HG03175 (cell line): Measurements from ENCODE around the gene MEIOB.
"Not testable (repeated sequence)": the region's sequence is repeated elsewhere in the genome, so short reads cannot be mapped to it uniquely, and the experiment has no call there.

ENCODE experiments used
- ATAC-seq: cut with Tn5 transposase; IDR thresholded peaks from one replicate; pipeline ENCODE4 v1.9.1; 2021; ENCODE audit warnings: mild to moderate bottlenecking, moderate library complexity; ENCODE audit not compliant: unreplicated experiment

MEIOB gene

GRCh38 chr16:1878256-1878655 is 6.3 kb upstream of the MEIOB start:
- ATAC-seq, result no peak

- no peak for ATAC-seq
These were observed 5.8 kb upstream of the MEIOB start for GRCh38 chr16:1877804-1878203.

DNA sequence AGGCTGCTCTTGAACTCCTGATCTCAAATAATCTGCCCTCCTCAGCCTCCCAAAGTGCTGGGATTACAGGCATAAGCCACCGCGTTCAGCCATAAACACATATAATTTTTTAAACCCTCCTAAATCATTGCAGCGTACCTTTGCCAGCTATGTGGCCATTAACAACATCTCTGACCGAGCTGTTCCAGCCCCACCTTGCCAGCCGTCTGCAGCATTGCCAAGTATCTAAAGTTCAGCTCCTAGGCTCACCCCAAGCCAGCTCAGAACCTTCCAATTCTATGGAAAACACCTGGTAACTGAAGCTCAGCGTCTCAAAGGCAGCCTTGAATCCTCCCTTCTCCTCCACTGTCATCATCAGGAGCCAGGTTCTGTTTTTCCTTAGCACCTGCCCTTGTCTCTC is 5.1 kb upstream of the MEIOB start:
- ATAC-seq, result no peak

- no peak for ATAC-seq
These were observed 4.5 kb upstream of the MEIOB start for GRCh38 chr16:1876468-1876867.

- ATAC-seq, result not testable (repeated sequence)
These were observed 4.1 kb upstream of the MEIOB start for GRCh38 chr16:1876066-1876465.

DNA sequence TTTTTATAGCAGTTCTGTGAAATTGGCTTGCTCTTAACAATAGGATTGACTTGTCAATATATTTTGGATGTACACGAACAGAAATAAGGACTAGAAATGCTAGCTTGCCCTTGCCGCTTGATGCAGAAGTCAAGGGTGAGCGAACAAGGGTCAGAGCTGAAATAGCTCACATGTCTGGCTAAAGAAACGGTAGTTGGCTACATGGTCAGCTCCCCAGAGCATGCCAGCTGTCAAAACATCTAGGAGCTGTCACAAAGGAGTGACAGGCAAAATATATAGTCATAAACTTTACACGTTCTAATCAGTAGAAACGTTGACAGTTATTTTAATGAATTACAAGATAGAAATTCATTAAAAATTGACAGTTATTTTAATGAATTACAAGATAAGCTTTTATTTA is 2.9 kb upstream of the MEIOB start:
- ATAC-seq, result no peak

DNA sequence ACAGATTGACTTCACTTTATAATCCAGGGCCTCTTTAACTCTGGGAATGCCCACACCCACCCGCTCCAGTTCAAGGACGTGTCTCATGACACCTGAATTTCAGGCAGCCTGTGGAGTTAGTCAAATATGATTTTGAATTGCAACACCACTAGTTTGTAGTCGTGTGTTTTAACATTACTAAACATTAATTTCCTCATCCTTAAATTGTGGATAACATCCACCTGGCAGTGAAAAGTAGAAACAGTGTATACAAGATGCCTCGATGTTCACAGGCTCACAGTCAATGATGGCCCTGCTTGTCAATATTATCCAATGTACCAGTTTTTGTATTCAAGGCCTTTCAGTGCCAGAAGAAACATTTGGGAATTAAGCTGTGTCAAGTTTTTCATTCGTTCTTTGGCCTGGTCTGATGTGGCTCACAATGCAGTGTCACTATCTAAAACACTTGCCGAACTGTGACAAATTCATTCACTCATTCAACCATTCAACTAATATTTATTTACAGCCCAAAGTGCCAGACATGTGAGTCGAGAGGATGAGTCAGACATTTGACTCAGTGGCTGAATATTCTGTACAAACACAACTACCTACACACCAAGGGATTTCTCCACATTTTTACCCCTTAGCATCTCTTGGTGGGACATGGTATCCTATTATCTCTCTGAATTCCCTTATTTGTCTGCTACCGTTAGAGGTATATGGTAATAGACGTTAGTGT is 1.4 kb downstream of the MEIOB start:
- ATAC-seq, result no peak

DNA sequence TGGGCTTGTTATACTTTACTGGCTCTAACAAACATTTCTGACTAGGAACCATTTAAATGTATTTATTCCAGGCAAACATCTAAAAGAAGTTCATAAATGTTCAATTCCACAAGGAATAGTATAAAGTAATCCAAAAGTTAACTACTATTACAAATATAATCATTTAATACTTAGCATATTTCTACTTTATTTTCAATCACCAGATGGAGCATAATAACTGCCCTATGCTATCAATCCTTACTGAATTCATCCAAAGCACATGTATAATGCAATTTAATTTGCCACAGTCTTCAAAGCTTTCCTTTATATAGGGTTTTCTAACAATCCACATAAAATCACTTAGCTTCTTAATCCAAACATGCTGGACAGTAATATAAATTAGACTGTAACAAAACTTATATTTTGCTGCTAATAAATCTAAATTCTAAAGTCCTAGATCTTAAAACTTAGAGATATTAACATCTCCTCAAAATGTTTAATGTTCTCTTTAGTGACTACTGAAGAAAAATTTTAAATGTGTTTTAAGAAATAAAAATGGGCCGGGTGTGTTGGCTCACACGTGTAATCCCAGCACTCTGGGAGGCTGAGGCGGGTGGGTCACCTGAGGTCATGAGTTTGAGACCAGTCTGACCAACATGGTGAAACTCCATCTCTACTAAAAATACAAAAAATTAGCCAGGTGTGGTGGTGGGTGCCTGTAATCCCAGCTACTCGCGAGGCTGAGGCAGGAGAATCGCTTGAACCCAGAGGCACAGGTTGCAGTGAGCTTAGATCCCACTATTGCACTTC is 5.9 kb downstream of the MEIOB start:
- no peak for ATAC-seq

DNA sequence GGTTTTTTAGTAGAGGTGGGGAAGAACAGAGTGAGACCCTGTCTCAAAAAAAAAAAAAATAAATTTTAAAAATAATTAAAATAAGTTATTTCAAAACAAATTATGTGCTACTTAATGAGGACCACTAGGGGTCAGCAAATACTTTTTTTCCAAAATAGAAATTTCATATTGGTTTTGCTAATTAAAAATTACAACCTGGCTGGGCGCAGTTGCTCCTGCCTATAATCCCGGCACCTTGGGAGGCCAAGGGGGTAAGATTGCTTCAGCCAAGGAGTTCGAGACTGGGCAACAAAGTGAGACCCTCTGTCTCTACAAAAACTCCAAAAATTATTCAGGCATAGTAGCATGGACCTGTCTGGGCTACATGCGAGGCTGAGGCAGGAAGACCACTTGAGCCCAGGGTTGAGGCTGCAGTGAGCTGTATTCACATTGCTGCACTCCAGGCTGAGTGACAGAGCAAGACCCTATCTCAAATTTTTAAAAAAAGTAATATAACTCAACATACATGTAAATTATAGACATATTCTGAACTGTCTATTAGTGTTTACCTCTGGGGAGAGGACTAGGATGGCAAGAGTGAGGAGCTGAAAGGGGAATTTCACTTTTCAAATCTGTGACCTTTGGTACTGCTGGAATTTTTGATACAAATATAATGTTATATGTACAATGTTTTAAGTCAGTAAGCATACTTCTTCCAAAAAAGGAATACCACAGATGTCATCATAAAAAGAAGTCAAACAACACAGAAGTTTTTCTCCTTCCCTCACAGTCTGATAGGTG is 8.1 kb downstream of the MEIOB start:
- ATAC-seq, result no peak

DNA sequence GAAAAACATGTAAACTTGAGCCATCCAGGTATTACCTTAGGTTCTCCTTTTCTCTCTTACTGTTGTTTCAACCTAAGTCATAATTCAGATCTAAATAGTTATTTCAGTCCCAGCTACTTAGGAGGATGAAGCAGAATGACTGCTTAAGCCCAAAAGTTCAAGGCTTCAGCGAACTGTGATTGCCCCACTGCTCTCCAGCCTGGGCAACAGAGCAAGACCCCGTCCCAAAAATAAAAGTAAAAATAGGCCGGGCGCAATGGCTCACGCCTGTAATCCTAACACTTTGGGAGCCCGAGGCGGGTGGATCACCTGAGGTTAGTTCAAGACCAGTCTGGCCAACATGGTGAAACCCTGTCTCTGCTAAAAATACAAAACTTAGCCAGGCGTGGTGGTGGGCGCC is 9.6 kb downstream of the MEIOB start:
- ATAC-seq, result no peak

- no peak for ATAC-seq
These were observed 10.2 kb downstream of the MEIOB start for GRCh38 chr16:1861730-1862129.

DNA sequence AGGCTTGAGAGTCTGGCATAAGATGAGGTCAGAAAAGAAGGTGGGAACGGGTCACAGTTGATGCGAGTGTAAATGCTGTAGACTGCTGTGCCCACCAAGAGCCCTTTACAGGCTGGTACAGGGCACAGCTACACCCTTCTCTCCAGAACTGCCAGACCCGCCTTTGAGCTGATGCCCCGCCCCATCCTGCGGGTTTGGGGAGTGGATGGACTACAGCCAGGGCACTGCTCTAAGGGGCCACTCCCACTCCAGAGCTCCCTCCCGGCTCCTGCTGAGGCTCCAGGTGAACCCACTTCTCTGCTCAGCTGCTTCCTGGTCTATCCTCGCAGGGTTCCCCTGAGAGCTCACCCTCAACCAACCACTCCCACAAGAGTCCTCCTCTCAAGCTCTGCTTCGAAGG is 12.3 kb downstream of the MEIOB start:
- ATAC-seq, result no peak

DNA sequence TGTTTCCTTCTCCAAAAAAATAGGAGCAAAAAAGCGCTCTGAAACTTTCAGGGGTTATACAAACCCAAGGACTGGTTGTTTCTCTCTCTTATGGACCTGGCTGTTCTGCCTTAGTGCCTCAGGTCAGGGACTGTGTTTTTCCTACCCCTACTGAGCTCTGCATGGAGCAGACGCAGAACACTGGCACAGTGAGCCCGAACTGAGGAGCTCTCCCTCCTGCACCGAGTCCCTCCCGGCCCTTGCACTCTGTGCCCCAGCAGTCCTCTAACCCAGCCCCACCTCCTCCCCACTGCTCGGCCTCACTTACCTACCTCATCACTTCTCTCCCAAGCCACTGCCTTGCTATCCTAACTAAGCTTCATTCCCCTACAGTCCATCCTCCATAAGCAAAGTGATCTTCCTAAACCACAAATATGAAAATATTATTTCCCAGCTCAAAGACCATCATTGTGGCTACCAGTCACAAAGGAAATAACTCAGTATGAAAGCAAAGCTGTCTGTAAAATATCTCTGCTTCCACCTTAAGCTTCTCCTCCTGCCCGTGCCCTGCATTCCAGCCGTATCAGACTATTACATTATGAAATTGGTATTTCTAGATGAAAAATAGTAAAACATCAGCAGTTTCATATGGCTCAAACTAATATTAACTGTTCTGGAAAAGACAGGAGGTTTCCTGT is 13.6 kb downstream of the MEIOB start:
- ATAC-seq, result no peak

DNA sequence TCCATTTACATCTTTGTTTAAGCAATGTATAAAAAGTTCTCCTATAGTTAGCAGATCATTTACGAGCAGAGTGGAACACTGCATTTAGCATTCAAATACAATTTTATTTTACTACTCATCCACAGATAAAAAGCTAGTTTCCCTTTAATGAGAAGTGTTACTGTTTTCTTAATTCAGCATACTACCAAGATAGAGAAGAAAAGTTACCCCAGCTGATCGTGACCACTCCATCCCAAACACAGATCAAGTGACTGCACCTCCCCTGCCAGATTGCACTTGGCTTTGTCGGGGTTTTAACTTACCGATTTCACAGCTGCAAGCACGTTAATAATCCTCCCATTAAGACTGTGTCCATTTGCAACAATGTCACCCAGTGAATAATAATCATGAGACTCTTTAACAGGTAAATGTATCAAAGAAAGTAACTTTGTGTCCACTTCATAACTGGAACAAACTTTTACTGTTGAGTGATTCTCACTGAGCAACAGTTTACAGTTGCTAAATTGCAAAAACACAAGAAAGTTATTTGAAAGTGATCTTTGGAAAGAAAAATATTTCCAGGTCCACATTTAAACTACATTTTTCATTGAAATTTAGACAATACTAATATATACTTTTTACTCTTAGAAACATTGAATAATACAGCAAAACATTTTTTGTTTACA is 14.4 kb downstream of the MEIOB start:
- ATAC-seq, result no peak

DNA sequence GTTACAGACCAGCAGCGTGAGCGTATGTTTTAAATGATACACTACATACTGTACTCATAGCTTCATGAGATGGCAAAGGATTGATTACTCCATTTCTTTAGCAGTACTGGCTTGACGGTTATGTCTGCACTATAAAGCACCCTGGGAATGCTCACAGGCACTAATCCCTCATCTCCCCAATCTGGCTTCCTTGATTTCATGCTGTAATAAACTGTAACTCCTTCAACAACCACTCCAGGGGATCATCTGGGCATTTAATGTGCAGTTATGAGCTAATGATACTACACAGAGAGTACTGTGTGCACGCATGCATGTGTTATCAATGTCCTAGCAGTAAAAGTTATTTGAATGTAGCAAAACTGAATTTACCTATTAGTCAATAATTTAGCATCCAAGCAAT is 20.2 kb downstream of the MEIOB start:
- no peak for ATAC-seq

DNA sequence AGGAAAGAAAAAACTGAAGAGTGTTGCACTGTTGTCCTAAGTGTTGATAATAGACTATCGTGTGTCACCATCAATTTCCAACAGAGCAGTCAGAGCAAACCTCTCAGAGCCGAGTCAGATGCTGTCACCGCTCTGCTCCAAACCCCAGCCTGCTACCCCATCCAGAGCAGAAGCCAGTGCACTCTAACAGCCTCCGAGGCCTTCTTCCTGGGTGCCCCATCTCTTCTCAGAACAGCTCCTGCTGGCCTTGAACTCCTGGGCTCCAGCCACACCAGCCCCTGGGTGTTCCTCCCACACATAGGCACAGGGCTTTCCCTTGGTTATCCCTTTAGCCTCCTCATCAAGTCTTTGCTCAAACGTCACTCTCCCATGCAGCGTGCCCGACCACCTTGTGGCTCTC is 21.0 kb downstream of the MEIOB start:
- ATAC-seq, result no peak

GRCh38 chr16:1846416-1846815 is 25.5 kb downstream of the MEIOB start:
- no peak for ATAC-seq

GRCh38 chr16:1845985-1846384 is 26.0 kb downstream of the MEIOB start:
- ATAC-seq, result no peak

DNA sequence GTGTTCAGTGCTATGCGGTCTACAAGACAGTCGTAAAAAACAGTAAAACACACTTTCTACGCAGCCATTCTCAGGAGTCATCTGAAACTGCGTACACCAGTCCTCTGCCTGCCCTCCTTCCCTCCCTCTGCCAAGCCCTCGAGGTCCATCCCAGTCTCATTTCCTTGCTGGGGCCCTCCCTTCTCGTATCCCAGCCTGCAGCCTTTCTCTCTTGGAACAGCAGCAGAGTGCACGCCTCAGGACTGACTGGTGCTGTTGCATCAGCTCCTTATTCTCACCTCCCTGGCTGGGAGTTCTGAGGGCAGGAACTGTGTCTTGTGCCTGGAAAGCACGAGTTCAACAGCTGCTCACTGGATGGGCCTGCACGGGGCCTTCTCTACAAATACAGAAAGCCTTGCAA is 32.4 kb downstream of the MEIOB start:
- no peak for ATAC-seq

- no peak for ATAC-seq
These were observed 37.9 kb downstream of the MEIOB start for GRCh38 chr16:1834096-1834495.
